ENCODE data around the gene RNF44.
"Not testable (repeated sequence)": the region's sequence is repeated elsewhere in the genome, so short reads cannot be mapped to it uniquely, and the experiment has no call there.

Gene RNF44

GRCh38 chr5:176557846-176558245 lies 20.6 kb upstream of the RNF44 start:
- no peak for DNase-seq (ENCODE audit: insufficient read length, low spot score)
- TF ChIP-seq SPI1 (IDR thresholded peaks at IDR 0.05; ENCODE audit: low read depth, low read length) (no peak), POU2F2 (IDR thresholded peaks at IDR 0.05; ENCODE audit: low read depth, low read length) (no peak), TAF1 (IDR thresholded peaks at IDR 0.05; ENCODE audit: low read depth, low read length) (no peak), POLR2AphosphoS5 (IDR thresholded peaks at IDR 0.05; ENCODE audit: low read depth, low read length) (no peak), POLR2A (IDR thresholded peaks at IDR 0.05; ENCODE audit: low read depth, low read length) (no peak), PAX5 (IDR thresholded peaks at IDR 0.05; ENCODE audit: insufficient read depth, low read length, severe bottlenecking) (no peak)
- no peak for FAIRE-seq

GRCh38 chr5:176553260-176554085 lies 16.3 kb upstream of the RNF44 start:
- FAIRE-seq (no peak), DNase-seq (ENCODE audit: insufficient read length, low spot score) (no peak)
- TF ChIP-seq POLR2A (IDR thresholded peaks at IDR 0.05; ENCODE audit: low read depth, low read length), result no peak
- no peak for TF ChIP-seq TAF1 (IDR thresholded peaks at IDR 0.05; ENCODE audit: low read depth, low read length)
- no peak for TF ChIP-seq POU2F2 (IDR thresholded peaks at IDR 0.05; ENCODE audit: low read depth, low read length)
- no peak for TF ChIP-seq POLR2AphosphoS5 (IDR thresholded peaks at IDR 0.05; ENCODE audit: low read depth, low read length)
- TF ChIP-seq SPI1 (IDR thresholded peaks at IDR 0.05; ENCODE audit: low read depth, low read length), result no peak
- TF ChIP-seq PAX5 (IDR thresholded peaks at IDR 0.05; ENCODE audit: insufficient read depth, low read length, severe bottlenecking), result no peak

GRCh38 chr5:176552332-176552869 lies 15.2 kb upstream of the RNF44 start:
- TF ChIP-seq POLR2AphosphoS5 (IDR thresholded peaks at IDR 0.05; ENCODE audit: low read depth, low read length) (no peak), POLR2A (IDR thresholded peaks at IDR 0.05; ENCODE audit: low read depth, low read length) (no peak), POU2F2 (IDR thresholded peaks at IDR 0.05; ENCODE audit: low read depth, low read length) (no peak), PAX5 (IDR thresholded peaks at IDR 0.05; ENCODE audit: insufficient read depth, low read length, severe bottlenecking) (no peak), SPI1 (IDR thresholded peaks at IDR 0.05; ENCODE audit: low read depth, low read length) (no peak), TAF1 (IDR thresholded peaks at IDR 0.05; ENCODE audit: low read depth, low read length) (no peak)
- FAIRE-seq, result no peak
- no peak for DNase-seq (ENCODE audit: insufficient read length, low spot score)

- FAIRE-seq; DNase-seq (ENCODE audit: insufficient read length, low spot score): not testable (repeated sequence)
These were observed 13.7 kb upstream of the RNF44 start for GRCh38 chr5:176550937-176551336.

GRCh38 chr5:176550275-176550831 lies 13.2 kb upstream of the RNF44 start:
- DNase-seq (ENCODE audit: insufficient read length, low spot score) (no peak), FAIRE-seq (no peak)
- TF ChIP-seq SPI1 (IDR thresholded peaks at IDR 0.05; ENCODE audit: low read depth, low read length) (peak; percentile 97), POLR2AphosphoS5 (IDR thresholded peaks at IDR 0.05; ENCODE audit: low read depth, low read length) (no peak), POLR2A (IDR thresholded peaks at IDR 0.05; ENCODE audit: low read depth, low read length) (no peak), PAX5 (IDR thresholded peaks at IDR 0.05; ENCODE audit: insufficient read depth, low read length, severe bottlenecking) (no peak)

GRCh38 chr5:176549871-176550270 lies 12.7 kb upstream of the RNF44 start:
- DNase-seq (ENCODE audit: insufficient read length, low spot score) (no peak), FAIRE-seq (no peak)
- no peak for TF ChIP-seq TAF1 (IDR thresholded peaks at IDR 0.05; ENCODE audit: low read depth, low read length)
- no peak for TF ChIP-seq PAX5 (IDR thresholded peaks at IDR 0.05; ENCODE audit: insufficient read depth, low read length, severe bottlenecking)
- no peak for TF ChIP-seq SPI1 (IDR thresholded peaks at IDR 0.05; ENCODE audit: low read depth, low read length)
- TF ChIP-seq POU2F2 (IDR thresholded peaks at IDR 0.05; ENCODE audit: low read depth, low read length), result no peak
- TF ChIP-seq POLR2AphosphoS5 (IDR thresholded peaks at IDR 0.05; ENCODE audit: low read depth, low read length), result no peak
- no peak for TF ChIP-seq POLR2A (IDR thresholded peaks at IDR 0.05; ENCODE audit: low read depth, low read length)

GRCh38 chr5:176548967-176549444 lies 11.8 kb upstream of the RNF44 start, which contains the start of gene CDHR2:
Gene CDHR2, plus strand, starts transcription at chr5:176549342. Its CDS starts 16,011 bp downstream, at chr5:176565353.
- TF ChIP-seq POLR2AphosphoS5 (IDR thresholded peaks at IDR 0.05; ENCODE audit: low read depth, low read length) (no peak), POLR2A (IDR thresholded peaks at IDR 0.05; ENCODE audit: low read depth, low read length) (no peak), PAX5 (IDR thresholded peaks at IDR 0.05; ENCODE audit: insufficient read depth, low read length, severe bottlenecking) (no peak), POU2F2 (IDR thresholded peaks at IDR 0.05; ENCODE audit: low read depth, low read length) (no peak), TAF1 (IDR thresholded peaks at IDR 0.05; ENCODE audit: low read depth, low read length) (no peak), SPI1 (IDR thresholded peaks at IDR 0.05; ENCODE audit: low read depth, low read length) (no peak)
- FAIRE-seq (no peak), DNase-seq (ENCODE audit: insufficient read length, low spot score) (no peak)

GRCh38 chr5:176547802-176548201 lies 10.6 kb upstream of the RNF44 start:
- FAIRE-seq (no peak), DNase-seq (ENCODE audit: insufficient read length, low spot score) (no peak)
- no peak for TF ChIP-seq TAF1 (IDR thresholded peaks at IDR 0.05; ENCODE audit: low read depth, low read length)
- TF ChIP-seq POU2F2 (IDR thresholded peaks at IDR 0.05; ENCODE audit: low read depth, low read length), result no peak
- TF ChIP-seq SPI1 (IDR thresholded peaks at IDR 0.05; ENCODE audit: low read depth, low read length), result no peak
- no peak for TF ChIP-seq POLR2AphosphoS5 (IDR thresholded peaks at IDR 0.05; ENCODE audit: low read depth, low read length)
- no peak for TF ChIP-seq PAX5 (IDR thresholded peaks at IDR 0.05; ENCODE audit: insufficient read depth, low read length, severe bottlenecking)
- TF ChIP-seq POLR2A (IDR thresholded peaks at IDR 0.05; ENCODE audit: low read depth, low read length), result no peak

- DNase-seq (ENCODE audit: insufficient read length, low spot score), result no peak
- no peak for FAIRE-seq
- TF ChIP-seq POU2F2 (IDR thresholded peaks at IDR 0.05; ENCODE audit: low read depth, low read length) (no peak), POLR2A (IDR thresholded peaks at IDR 0.05; ENCODE audit: low read depth, low read length) (no peak), SPI1 (IDR thresholded peaks at IDR 0.05; ENCODE audit: low read depth, low read length) (no peak), POLR2AphosphoS5 (IDR thresholded peaks at IDR 0.05; ENCODE audit: low read depth, low read length) (no peak), PAX5 (IDR thresholded peaks at IDR 0.05; ENCODE audit: insufficient read depth, low read length, severe bottlenecking) (no peak), TAF1 (IDR thresholded peaks at IDR 0.05; ENCODE audit: low read depth, low read length) (no peak)
These were observed 8.7 kb upstream of the RNF44 start for GRCh38 chr5:176545737-176546509.

Measured in GM12891 (cell line).